ENCODE measurements around the gene PPOX.

The PPOX gene

GRCh38 chr1:161153176-161153575 is 13.1 kb upstream of the PPOX start:
- DNase-seq (ENCODE audit: low read depth, low spot score), result no peak

GRCh38 chr1:161153682-161154337 is 12.4 kb upstream of the PPOX start, which contains the start of gene UFC1:
UFC1 (plus strand) TSS chr1:161153978; CDS start chr1:161153998, 20 bp downstream.
- DNase-seq (ENCODE audit: low read depth, low spot score), result peak; percentile 78

- DNase-seq (ENCODE audit: low read depth, low spot score), result no peak
Measured at GRCh38 chr1:161157867-161158266, 8.4 kb upstream of the PPOX start.

- DNase-seq (ENCODE audit: low read depth, low spot score), result no peak
Measured at GRCh38 chr1:161158316-161159010, 7.8 kb upstream of the PPOX start.

GRCh38 chr1:161159087-161159912 is 6.9 kb upstream of the PPOX start, which contains the start of gene USP21:
USP21 (plus strand) TSS chr1:161159500; CDS start chr1:161160641, 1,141 bp downstream.
- peak; percentile 53 for DNase-seq (ENCODE audit: low read depth, low spot score)

- DNase-seq (ENCODE audit: low read depth, low spot score), result no peak
Measured at GRCh38 chr1:161159913-161160243, 6.3 kb upstream of the PPOX start.

- DNase-seq (ENCODE audit: low read depth, low spot score), result no peak
Measured at GRCh38 chr1:161160671-161161145, 5.5 kb upstream of the PPOX start.

GRCh38 chr1:161161652-161162051 is 4.6 kb upstream of the PPOX start:
- DNase-seq (ENCODE audit: low read depth, low spot score), result no peak

GRCh38 chr1:161162052-161162451 is 4.2 kb upstream of the PPOX start:
- no peak for DNase-seq (ENCODE audit: low read depth, low spot score)

GRCh38 chr1:161162806-161163205 is 3.4 kb upstream of the PPOX start:
- no peak for DNase-seq (ENCODE audit: low read depth, low spot score)

GRCh38 chr1:161163793-161164192 is 2.4 kb upstream of the PPOX start:
- no peak for DNase-seq (ENCODE audit: low read depth, low spot score)

GRCh38 chr1:161164901-161165610 is 1.2 kb upstream of the PPOX start:
- DNase-seq (ENCODE audit: low read depth, low spot score), result no peak

- no peak for DNase-seq (ENCODE audit: low read depth, low spot score)
Measured at GRCh38 chr1:161166669-161167548, 683 bp downstream of the PPOX start.

GRCh38 chr1:161168906-161169305 is 2.7 kb downstream of the PPOX start:
- DNase-seq (ENCODE audit: low read depth, low spot score), result no peak

GRCh38 chr1:161171191-161171590 is 5.0 kb downstream of the PPOX start:
- DNase-seq (ENCODE audit: low read depth, low spot score), result no peak

GRCh38 chr1:161171696-161172095 is 5.5 kb downstream of the PPOX start:
- DNase-seq (ENCODE audit: low read depth, low spot score), result no peak

GRCh38 chr1:161172349-161172748 is 6.1 kb downstream of the PPOX start:
- no peak for DNase-seq (ENCODE audit: low read depth, low spot score)

GRCh38 chr1:161172776-161173376 is 6.7 kb downstream of the PPOX start:
- DNase-seq (ENCODE audit: low read depth, low spot score), result no peak

- DNase-seq (ENCODE audit: low read depth, low spot score), result no peak
Measured at GRCh38 chr1:161173711-161174110, 7.5 kb downstream of the PPOX start.

GRCh38 chr1:161174911-161175310 is 8.7 kb downstream of the PPOX start:
- no peak for DNase-seq (ENCODE audit: low read depth, low spot score)

Measured in brain pericyte (primary cell).